Measurements from ENCODE around the gene ZFP36.
"Not testable (repeated sequence)": the region's sequence is repeated elsewhere in the genome, so short reads cannot be mapped to it uniquely, and the experiment has no call there.

DNA sequence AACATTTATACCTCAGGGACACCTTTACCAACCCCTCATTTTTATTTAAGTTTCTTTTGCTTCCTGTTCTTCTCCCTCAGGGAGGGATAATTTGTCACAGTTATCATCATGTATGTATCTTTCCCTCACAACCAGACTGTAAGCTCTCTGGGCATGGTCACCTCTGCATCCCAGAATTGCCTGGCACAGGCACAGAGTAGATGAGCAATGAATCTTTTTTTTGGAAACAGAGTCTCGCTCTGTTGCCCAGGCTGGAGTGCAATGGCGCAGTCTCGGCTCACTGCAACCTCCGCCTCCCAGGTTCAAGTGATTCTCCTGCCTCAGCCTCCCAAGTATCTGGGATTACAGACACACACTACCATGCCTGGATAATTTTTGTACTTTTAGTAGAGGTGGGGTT, 27.3 kb upstream of the ZFP36 start:
- TF ChIP-seq, protein P1, sequence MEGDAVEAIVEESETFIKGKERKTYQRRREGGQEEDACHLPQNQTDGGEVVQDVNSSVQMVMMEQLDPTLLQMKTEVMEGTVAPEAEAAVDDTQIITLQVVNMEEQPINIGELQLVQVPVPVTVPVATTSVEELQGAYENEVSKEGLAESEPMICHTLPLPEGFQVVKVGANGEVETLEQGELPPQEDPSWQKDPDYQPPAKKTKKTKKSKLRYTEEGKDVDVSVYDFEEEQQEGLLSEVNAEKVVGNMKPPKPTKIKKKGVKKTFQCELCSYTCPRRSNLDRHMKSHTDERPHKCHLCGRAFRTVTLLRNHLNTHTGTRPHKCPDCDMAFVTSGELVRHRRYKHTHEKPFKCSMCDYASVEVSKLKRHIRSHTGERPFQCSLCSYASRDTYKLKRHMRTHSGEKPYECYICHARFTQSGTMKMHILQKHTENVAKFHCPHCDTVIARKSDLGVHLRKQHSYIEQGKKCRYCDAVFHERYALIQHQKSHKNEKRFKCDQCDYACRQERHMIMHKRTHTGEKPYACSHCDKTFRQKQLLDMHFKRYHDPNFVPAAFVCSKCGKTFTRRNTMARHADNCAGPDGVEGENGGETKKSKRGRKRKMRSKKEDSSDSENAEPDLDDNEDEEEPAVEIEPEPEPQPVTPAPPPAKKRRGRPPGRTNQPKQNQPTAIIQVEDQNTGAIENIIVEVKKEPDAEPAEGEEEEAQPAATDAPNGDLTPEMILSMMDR (IDR thresholded peaks at IDR 0.05) = not testable (repeated sequence)
- TF ChIP-seq POLR2A (IDR thresholded peaks at IDR 0.05) = not testable (repeated sequence)
